ENCODE data around the gene CYB561D1.

The CYB561D1 gene

GRCh38 chr1:109493227-109493626, 667 bp upstream of the CYB561D1 start:
- Histone ChIP-seq H3K36me3 (ENCODE audit: insufficient read depth, low read length) (peaks cover 10% of the 10 kb centered on the region; the same call in 1 of the 2 replicates), H4K20me1 (ENCODE audit: insufficient read depth, low read length) (no peaks in the 10 kb centered on the region), H3K4me1 (ENCODE audit: insufficient read depth, low read length, severe bottlenecking) (peaks cover 17% of the 10 kb centered on the region), H3K9ac (ENCODE audit: low read length) (peak overlapping the region; percentile 68; the same call in 1 of the 2 replicates), H3K79me2 (ENCODE audit: insufficient read depth, low read length) (no peaks in the 10 kb centered on the region), H3K4me2 (ENCODE audit: low read length) (peak overlapping the region; percentile 68; the same call in 1 of the 2 replicates), H3K27me3 (ENCODE audit: insufficient read depth, low read length) (no peaks in the 10 kb centered on the region), H3K9me3 (ENCODE audit: low read length) (no peaks in the 10 kb centered on the region), H3K27ac (ENCODE audit: low read depth, low read length, poor library complexity, severe bottlenecking) (no peak overlapping the region), H3K9me2 (ENCODE audit: low read depth, low read length) (no peaks in the 10 kb centered on the region), H3K4me3 (ENCODE audit: low read depth, low read length, poor library complexity, severe bottlenecking) (no peak overlapping the region), H2AFZ (ENCODE audit: low read length) (no peak overlapping the region), H3F3A (ENCODE audit: insufficient read depth, low read length) (no peaks in the 10 kb centered on the region)
- TF ChIP-seq EZH2 (IDR thresholded peaks at IDR 0.05; ENCODE audit: borderline replicate concordance, low read length) = no peak

GRCh38 chr1:109495738-109496137, 1.8 kb downstream of the CYB561D1 start:
- no peaks in the 10 kb centered on the region for H3K79me2 ChIP-seq (ENCODE audit: insufficient read depth, low read length)
- no peaks in the 10 kb centered on the region for H3F3A ChIP-seq (ENCODE audit: insufficient read depth, low read length)
- TF ChIP-seq EZH2 (IDR thresholded peaks at IDR 0.05; ENCODE audit: borderline replicate concordance, low read length) (no peak), CTCF (IDR thresholded peaks at IDR 0.05; ENCODE audit: low read length) (no peak)
- H3K4me2 ChIP-seq (ENCODE audit: low read length) = no peak overlapping the region
- peaks cover 17% of the 10 kb centered on the region for H3K4me1 ChIP-seq (ENCODE audit: insufficient read depth, low read length, severe bottlenecking)
- no peak overlapping the region for H3K27ac ChIP-seq (ENCODE audit: low read depth, low read length, poor library complexity, severe bottlenecking)
- no peaks in the 10 kb centered on the region for H3K9me2 ChIP-seq (ENCODE audit: low read depth, low read length)
- H2AFZ ChIP-seq (ENCODE audit: low read length) = no peak overlapping the region
- no peaks in the 10 kb centered on the region for H3K9me3 ChIP-seq (ENCODE audit: low read length)
- no peaks in the 10 kb centered on the region for H4K20me1 ChIP-seq (ENCODE audit: insufficient read depth, low read length)
- no peak overlapping the region for H3K9ac ChIP-seq (ENCODE audit: low read length)
- H3K36me3 ChIP-seq (ENCODE audit: insufficient read depth, low read length) = peaks cover 17% of the 10 kb centered on the region; the same call in 1 of the 2 replicates
- H3K4me3 ChIP-seq (ENCODE audit: low read depth, low read length, poor library complexity, severe bottlenecking) = no peak overlapping the region
- H3K27me3 ChIP-seq (ENCODE audit: insufficient read depth, low read length) = no peaks in the 10 kb centered on the region

GRCh38 chr1:109497449-109498160, 3.7 kb downstream of the CYB561D1 start:
- H3K4me2 ChIP-seq (ENCODE audit: low read length) = no peak overlapping the region

More at GRCh38 chr1:109497449-109498160, 3.7 kb downstream of the CYB561D1 start:
- Histone ChIP-seq H3K9me2 (ENCODE audit: low read depth, low read length) (no peaks in the 10 kb centered on the region), H3K27ac (ENCODE audit: low read depth, low read length, poor library complexity, severe bottlenecking) (no peak overlapping the region), H3K4me1 (ENCODE audit: insufficient read depth, low read length, severe bottlenecking) (peaks cover 24% of the 10 kb centered on the region), H3K9me3 (ENCODE audit: low read length) (no peaks in the 10 kb centered on the region), H3K9ac (ENCODE audit: low read length) (no peak overlapping the region), H4K20me1 (ENCODE audit: insufficient read depth, low read length) (no peaks in the 10 kb centered on the region), H3F3A (ENCODE audit: insufficient read depth, low read length) (no peaks in the 10 kb centered on the region), H3K4me3 (ENCODE audit: low read depth, low read length, poor library complexity, severe bottlenecking) (no peak overlapping the region), H3K27me3 (ENCODE audit: insufficient read depth, low read length) (no peaks in the 10 kb centered on the region), H3K79me2 (ENCODE audit: insufficient read depth, low read length) (no peaks in the 10 kb centered on the region), H3K36me3 (ENCODE audit: insufficient read depth, low read length) (peaks cover 17% of the 10 kb centered on the region; the same call in 1 of the 2 replicates), H2AFZ (ENCODE audit: low read length) (no peak overlapping the region)
- TF ChIP-seq CTCF (IDR thresholded peaks at IDR 0.05; ENCODE audit: low read length) = no peak
- TF ChIP-seq EZH2 (IDR thresholded peaks at IDR 0.05; ENCODE audit: borderline replicate concordance, low read length) = no peak
